ENCODE results near the gene REXO1. TPM values are rescaled to one million over a fixed set of nuclear protein-coding genes. Genes with fewer than 3 reads are reported as not detected.

Gene REXO1
- total RNA-seq, 3 donors from 2014 or later (not counting 1 experiment from before 2014, with no cell fraction given), result 90.7 to 91.7 (median 91.5) TPM

- Histone ChIP-seq H3K27ac (ENCODE audit: low read length) (no peak overlapping the region), H3K36me3 (ENCODE audit: control insufficient read depth, insufficient read depth, low read length) (peaks cover 6% of the 10 kb centered on the region), H3K4me3 (ENCODE audit: low read length) (peak overlapping the region; percentile 24), H3K4me1 (ENCODE audit: control insufficient read depth, insufficient read depth, low read length) (peaks cover 22% of the 10 kb centered on the region), H3K27me3 (ENCODE audit: control insufficient read depth, insufficient read depth, low read length) (no peaks in the 10 kb centered on the region), H3K9me3 (ENCODE audit: control insufficient read depth, insufficient read depth, low read length) (no peaks in the 10 kb centered on the region)
- intact Hi-C loops (cut with micrococcal nuclease), result no loop called here
- Mint-ChIP-seq H3K9me3 (no peaks in the 10 kb centered on the region), H3K27me3 (ENCODE audit: low read depth in 2 of 2) (no peaks in the 10 kb centered on the region), H3K4me3 (peak overlapping the region; percentile 81), H3K27ac (peak overlapping the region in 1 of 2 donors; percentile 84), H3K36me3 (no peaks in the 10 kb centered on the region), H3K4me1 (peaks cover 7 to 25% of the 10 kb centered on the region in 2 donors)
- no peak for ATAC-seq
- DNase-seq, result peak; percentile 39 to 57
- TF ChIP-seq, protein P1, sequence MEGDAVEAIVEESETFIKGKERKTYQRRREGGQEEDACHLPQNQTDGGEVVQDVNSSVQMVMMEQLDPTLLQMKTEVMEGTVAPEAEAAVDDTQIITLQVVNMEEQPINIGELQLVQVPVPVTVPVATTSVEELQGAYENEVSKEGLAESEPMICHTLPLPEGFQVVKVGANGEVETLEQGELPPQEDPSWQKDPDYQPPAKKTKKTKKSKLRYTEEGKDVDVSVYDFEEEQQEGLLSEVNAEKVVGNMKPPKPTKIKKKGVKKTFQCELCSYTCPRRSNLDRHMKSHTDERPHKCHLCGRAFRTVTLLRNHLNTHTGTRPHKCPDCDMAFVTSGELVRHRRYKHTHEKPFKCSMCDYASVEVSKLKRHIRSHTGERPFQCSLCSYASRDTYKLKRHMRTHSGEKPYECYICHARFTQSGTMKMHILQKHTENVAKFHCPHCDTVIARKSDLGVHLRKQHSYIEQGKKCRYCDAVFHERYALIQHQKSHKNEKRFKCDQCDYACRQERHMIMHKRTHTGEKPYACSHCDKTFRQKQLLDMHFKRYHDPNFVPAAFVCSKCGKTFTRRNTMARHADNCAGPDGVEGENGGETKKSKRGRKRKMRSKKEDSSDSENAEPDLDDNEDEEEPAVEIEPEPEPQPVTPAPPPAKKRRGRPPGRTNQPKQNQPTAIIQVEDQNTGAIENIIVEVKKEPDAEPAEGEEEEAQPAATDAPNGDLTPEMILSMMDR (IDR thresholded peaks at IDR 0.05), result no peak
- 36% methylated on average over 13 of the region's 13 CpGs for WGBS (ENCODE audit: insufficient coverage)
Measured at GRCh38 chr19:1811472-1811894, 36.8 kb downstream of the REXO1 start.

DNA sequence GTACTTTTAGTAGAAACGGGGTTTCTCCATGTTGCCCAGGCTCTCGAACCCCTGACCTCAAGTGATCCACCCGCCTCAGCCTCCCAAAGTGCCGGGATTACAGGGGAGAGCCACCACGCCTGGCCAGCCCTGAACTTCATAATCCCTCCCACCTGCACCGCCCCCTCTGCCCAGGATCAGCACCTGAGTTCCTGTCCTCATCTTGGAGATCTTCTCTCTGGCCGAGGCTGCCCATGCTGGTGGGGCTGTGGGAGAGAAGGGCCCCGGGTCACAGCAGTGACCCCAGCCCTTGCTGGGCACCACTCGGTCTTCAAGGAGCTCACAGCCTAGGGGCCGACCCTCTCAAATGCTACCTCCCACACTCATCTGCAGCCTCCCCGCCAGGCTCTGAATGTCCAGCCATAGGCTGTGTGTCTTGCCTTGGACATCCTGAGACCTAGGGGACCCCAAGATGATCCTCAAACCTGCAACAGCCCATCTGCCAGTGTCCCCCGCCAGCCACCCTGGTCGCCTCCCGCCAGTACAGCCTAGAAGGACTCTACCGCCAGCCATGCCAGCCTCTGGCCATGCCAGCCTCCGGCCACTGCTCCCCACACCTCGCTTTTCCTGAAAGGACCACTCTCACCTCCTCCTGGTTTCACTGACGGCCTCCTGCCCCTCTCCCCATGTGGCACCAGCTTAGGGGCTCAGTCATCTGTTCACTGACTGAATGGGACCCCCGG lies 37.7 kb downstream of the REXO1 start:
- intact Hi-C loops (cut with micrococcal nuclease), result no loop called here
- Histone ChIP-seq H3K27ac (ENCODE audit: low read length) (no peak overlapping the region), H3K36me3 (ENCODE audit: control insufficient read depth, insufficient read depth, low read length) (no peaks in the 10 kb centered on the region), H3K9me3 (ENCODE audit: control insufficient read depth, insufficient read depth, low read length) (no peaks in the 10 kb centered on the region), H3K27me3 (ENCODE audit: control insufficient read depth, insufficient read depth, low read length) (no peaks in the 10 kb centered on the region), H3K4me1 (ENCODE audit: control insufficient read depth, insufficient read depth, low read length) (peaks cover 22% of the 10 kb centered on the region), H3K4me3 (ENCODE audit: low read length) (no peak overlapping the region)
- Mint-ChIP-seq H3K27ac (peak overlapping the region in 1 of 2 donors; percentile 84), H3K9me3 (no peaks in the 10 kb centered on the region), H3K36me3 (no peaks in the 10 kb centered on the region), H3K27me3 (ENCODE audit: low read depth in 2 of 2) (no peaks in the 10 kb centered on the region), H3K4me1 (peaks cover 7 to 25% of the 10 kb centered on the region in 2 donors), H3K4me3 (peak overlapping the region; percentile 21)
- ATAC-seq (no peak), DNase-seq (no peak)
- TF ChIP-seq, protein P1 (IDR thresholded peaks at IDR 0.05), result no peak
- WGBS (ENCODE audit: insufficient coverage), result 93% methylated on average over 18 of the region's 19 CpGs

DNA sequence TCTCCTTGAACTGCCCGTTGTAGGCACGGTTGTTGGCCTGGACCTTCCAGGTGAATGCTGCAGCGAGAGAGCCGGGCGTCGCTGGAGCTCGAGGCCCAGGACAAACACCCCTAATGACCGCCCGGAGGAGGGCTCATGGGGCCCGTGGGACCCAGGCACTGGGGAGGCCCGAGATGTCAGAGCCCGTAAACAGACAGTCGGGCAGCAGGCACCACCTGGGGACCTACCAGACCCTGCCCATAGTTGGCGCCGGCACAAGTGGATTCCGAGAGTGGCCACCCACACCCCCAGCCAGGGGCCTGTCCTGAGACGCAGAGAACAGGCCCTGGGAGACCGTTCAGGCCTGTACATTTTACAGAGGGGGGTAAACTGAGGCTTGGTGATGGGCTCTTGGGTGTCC lies 38.6 kb downstream of the REXO1 start:
- no peaks in the 10 kb centered on the region for H3K27me3 ChIP-seq (ENCODE audit: control insufficient read depth, insufficient read depth, low read length)
- no peaks in the 10 kb centered on the region for H3K27me3 Mint-ChIP-seq (ENCODE audit: low read depth in 2 of 2)
- no peak for ATAC-seq
- TF ChIP-seq, protein P1 (IDR thresholded peaks at IDR 0.05), result no peak
- 95% methylated on average over 18 of the region's 18 CpGs for WGBS (ENCODE audit: insufficient coverage)
- H3K4me3 ChIP-seq (ENCODE audit: low read length), result no peak overlapping the region
- no peaks in the 10 kb centered on the region for H3K9me3 ChIP-seq (ENCODE audit: control insufficient read depth, insufficient read depth, low read length)
- peaks cover 22% of the 10 kb centered on the region for H3K4me1 ChIP-seq (ENCODE audit: control insufficient read depth, insufficient read depth, low read length)
- H3K4me3 Mint-ChIP-seq, result no peak overlapping the region
- H3K9me3 Mint-ChIP-seq, result no peaks in the 10 kb centered on the region
- H3K36me3 ChIP-seq (ENCODE audit: control insufficient read depth, insufficient read depth, low read length), result no peaks in the 10 kb centered on the region
- no peaks in the 10 kb centered on the region for H3K36me3 Mint-ChIP-seq
- no peak for DNase-seq
- H3K4me1 Mint-ChIP-seq, result peaks cover 7 to 25% of the 10 kb centered on the region in 2 donors
- H3K27ac Mint-ChIP-seq, result no peak overlapping the region
- H3K27ac ChIP-seq (ENCODE audit: low read length), result no peak overlapping the region
- intact Hi-C loops (cut with micrococcal nuclease), result no loop called here

DNA sequence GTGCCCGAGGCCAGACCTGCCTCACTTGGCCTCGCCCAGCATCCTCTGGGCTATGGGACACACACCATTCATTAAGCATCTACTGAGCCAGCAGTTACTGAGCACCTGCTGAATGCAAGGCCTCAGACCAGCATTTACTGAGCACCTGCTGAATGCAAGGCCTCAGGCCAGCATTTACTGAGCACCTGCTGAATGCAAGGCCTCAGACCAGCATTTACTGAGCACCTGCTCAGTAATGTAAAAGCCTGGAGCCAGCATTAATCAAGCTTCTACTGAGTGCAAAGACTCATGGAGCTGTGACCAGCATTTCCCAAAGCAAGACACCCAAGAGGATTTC lies 39.9 kb downstream of the REXO1 start:
- H3K27me3 ChIP-seq (ENCODE audit: control insufficient read depth, insufficient read depth, low read length), result no peaks in the 10 kb centered on the region
- H3K27me3 Mint-ChIP-seq (ENCODE audit: low read depth in 2 of 2), result no peaks in the 10 kb centered on the region
- intact Hi-C loops (cut with micrococcal nuclease), result no loop called here
- H3K27ac ChIP-seq (ENCODE audit: low read length), result no peak overlapping the region
- peaks cover 17% of the 10 kb centered on the region for H3K4me1 ChIP-seq (ENCODE audit: control insufficient read depth, insufficient read depth, low read length)
- WGBS (ENCODE audit: insufficient coverage), result 88% methylated on average over 2 of the region's 2 CpGs
- H3K9me3 Mint-ChIP-seq, result no peaks in the 10 kb centered on the region
- H3K4me1 Mint-ChIP-seq, result peaks cover 7 to 25% of the 10 kb centered on the region in 2 donors
- ATAC-seq (no peak), DNase-seq (no peak)
- H3K4me3 ChIP-seq (ENCODE audit: low read length), result no peak overlapping the region
- no peak overlapping the region for H3K4me3 Mint-ChIP-seq
- TF ChIP-seq, protein P1 (IDR thresholded peaks at IDR 0.05), result no peak
- H3K27ac Mint-ChIP-seq, result no peak overlapping the region
- H3K36me3 ChIP-seq (ENCODE audit: control insufficient read depth, insufficient read depth, low read length), result no peaks in the 10 kb centered on the region
- H3K36me3 Mint-ChIP-seq, result no peaks in the 10 kb centered on the region
- H3K9me3 ChIP-seq (ENCODE audit: control insufficient read depth, insufficient read depth, low read length), result no peaks in the 10 kb centered on the region
